HUES64 (cell line): Measurements from ENCODE around the gene FANCD2OS.
"Not testable (repeated sequence)": the region's sequence is repeated elsewhere in the genome, so short reads cannot be mapped to it uniquely, and the experiment has no call there.

Experiments used
- H3K27ac ChIP-seq: 2 replicates; pipeline ENCODE4 v1.7.0; 2013; ENCODE audit warnings: low read depth, low read length, inconsistent platforms
- H3K27me3 ChIP-seq: 2 replicates; pipeline ENCODE4 v1.6.1; 2013; ENCODE audit warnings: mild to moderate bottlenecking, low read length; ENCODE audit not compliant: insufficient read depth
- H3K36me3 ChIP-seq: 2 replicates; pipeline ENCODE4 v1.6.1; 2013; ENCODE audit warnings: mild to moderate bottlenecking, low read length; ENCODE audit not compliant: insufficient read depth
- H3K4me1 ChIP-seq: 2 replicates; pipeline ENCODE4 v1.6.1; 2013; ENCODE audit warnings: mild to moderate bottlenecking, low read length, moderate library complexity; ENCODE audit not compliant: insufficient read depth
- H3K4me3 ChIP-seq: 2 replicates; pipeline ENCODE4 v1.5.1; 2013; ENCODE audit warnings: mild to moderate bottlenecking, low read length, moderate library complexity
- H3K9ac ChIP-seq: 2 replicates; pipeline ENCODE4 v1.6.1; 2013; ENCODE audit warnings: mild to moderate bottlenecking, low read depth, low read length
- H3K9me3 ChIP-seq: 2 replicates; pipeline ENCODE4 v1.6.1; 2013; ENCODE audit warnings: low read depth, low read length; ENCODE audit not compliant: insufficient read depth
- WGBS: fragments of 150-250, 120-280 bp; methylation state at CpG from one replicate; pipeline ENCODE4 v1.1.7; 2013; ENCODE audit warnings: missing lambda C conversion rate; 5-methylcytosine and 5-hydroxymethylcytosine counted together

Gene FANCD2OS

DNA sequence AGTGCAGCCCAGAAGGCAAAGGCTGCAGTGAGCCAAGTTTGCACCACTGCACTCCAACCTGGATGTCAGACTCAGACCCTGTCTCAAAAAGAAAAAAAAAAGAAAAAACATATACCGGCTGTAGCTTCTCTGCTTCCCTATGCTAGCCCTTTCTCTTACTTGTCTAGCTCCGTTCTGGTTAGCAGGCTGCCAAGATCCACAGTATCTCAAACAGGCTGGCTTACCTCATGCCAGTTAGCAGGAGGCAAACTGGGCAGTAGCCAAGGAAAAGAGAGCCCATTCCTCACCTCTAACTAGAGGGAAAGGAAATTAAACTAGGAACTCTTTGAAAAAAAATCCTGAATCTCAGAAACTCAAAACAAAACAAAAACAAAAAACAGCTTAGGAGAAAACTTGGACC is 16.7 kb downstream of the FANCD2OS start:
- not testable (repeated sequence) for H3K9me3 ChIP-seq, H3K9ac ChIP-seq, H3K27ac ChIP-seq, H3K4me1 ChIP-seq, H3K27me3 ChIP-seq, H3K4me3 ChIP-seq
- no CpG with 5 or more reads among the region's 2 CpGs for WGBS
- H3K36me3 ChIP-seq = peaks cover 90% of the 10 kb centered on the region

DNA sequence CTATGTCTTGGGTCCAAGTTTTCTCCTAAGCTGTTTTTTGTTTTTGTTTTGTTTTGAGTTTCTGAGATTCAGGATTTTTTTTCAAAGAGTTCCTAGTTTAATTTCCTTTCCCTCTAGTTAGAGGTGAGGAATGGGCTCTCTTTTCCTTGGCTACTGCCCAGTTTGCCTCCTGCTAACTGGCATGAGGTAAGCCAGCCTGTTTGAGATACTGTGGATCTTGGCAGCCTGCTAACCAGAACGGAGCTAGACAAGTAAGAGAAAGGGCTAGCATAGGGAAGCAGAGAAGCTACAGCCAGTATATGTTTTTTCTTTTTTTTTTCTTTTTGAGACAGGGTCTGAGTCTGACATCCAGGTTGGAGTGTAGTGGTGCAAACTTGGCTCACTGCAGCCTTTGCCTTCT is 17.3 kb downstream of the FANCD2OS start:
- H3K4me1 ChIP-seq, H3K27ac ChIP-seq, H3K9me3 ChIP-seq, H3K27me3 ChIP-seq, H3K4me3 ChIP-seq, H3K9ac ChIP-seq: not testable (repeated sequence)
- WGBS = no CpG with 5 or more reads among the region's 1 CpG
- peaks cover 90% of the 10 kb centered on the region for H3K36me3 ChIP-seq

DNA sequence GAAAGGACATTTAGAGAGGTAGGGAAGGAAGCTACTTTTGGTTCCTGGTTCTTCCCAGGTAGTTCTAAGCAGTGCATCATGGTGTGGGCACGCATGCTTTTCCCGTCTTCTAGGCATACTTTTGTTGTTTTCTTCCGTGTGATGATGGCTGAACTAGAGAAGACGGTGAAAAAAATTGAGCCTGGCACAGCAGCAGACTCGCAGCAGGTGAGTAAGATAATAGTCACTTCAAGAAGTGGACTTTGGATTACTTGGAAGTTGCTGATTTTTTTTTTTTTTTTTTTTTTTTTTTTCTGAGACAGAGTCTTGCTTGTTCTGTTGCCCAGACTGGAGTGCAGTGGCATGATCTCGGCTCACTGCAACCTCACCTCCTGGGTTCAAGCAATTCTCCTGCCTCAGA is 17.9 kb downstream of the FANCD2OS start:
- H3K27me3 ChIP-seq = no peaks in the 10 kb centered on the region
- H3K9ac ChIP-seq = no peak overlapping the region
- no peak overlapping the region for H3K27ac ChIP-seq
- no peak overlapping the region for H3K4me3 ChIP-seq
- no peaks in the 10 kb centered on the region for H3K4me1 ChIP-seq
- H3K9me3 ChIP-seq = no peaks in the 10 kb centered on the region
- peaks cover 87% of the 10 kb centered on the region for H3K36me3 ChIP-seq
- WGBS = 97% methylated on average over 6 of the region's 6 CpGs

DNA sequence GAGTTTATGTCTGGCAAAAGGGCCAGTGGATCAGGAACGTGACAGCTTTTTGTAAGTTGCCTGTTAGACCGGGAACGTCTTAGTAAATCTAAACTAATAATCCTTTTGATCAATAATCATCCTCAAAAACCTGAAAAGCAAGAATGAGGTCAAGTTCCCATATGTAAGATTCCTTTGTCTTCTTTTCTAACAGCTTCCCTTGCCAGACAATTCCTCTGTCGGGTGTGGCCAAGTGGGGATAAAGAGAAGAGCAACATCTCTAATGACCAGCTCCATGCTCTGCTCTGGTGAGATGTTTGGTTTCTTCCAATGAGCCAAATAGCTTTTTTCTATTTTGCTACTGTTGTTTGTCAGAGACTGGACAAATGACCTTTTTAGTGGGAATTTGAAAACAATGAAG is 19.8 kb downstream of the FANCD2OS start:
- Histone ChIP-seq H3K27me3 (no peaks in the 10 kb centered on the region), H3K27ac (no peak overlapping the region), H3K4me3 (no peak overlapping the region), H3K36me3 (peaks cover 86% of the 10 kb centered on the region), H3K9ac (no peak overlapping the region), H3K4me1 (no peaks in the 10 kb centered on the region), H3K9me3 (no peaks in the 10 kb centered on the region)
- 98% methylated on average over 4 of the region's 4 CpGs for WGBS

DNA sequence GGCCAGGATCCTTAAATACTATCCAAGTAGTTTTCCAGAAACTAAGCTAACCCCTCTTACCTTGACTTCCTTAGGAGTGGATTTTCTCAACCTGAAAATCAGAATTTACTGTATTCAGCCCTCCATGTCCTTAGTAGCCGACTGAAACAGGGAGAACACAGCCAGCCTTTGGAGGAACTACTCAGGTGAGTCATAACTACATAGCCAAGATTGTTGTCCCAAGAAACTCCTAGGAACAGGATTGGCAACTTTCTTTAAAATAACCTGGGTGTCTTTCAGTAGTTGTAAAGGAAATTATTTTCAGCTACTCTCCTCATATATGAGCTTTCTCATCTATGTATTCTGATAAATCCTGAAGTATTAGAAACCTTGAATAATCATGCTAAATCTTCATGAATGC is 22.3 kb downstream of the FANCD2OS start:
- no peaks in the 10 kb centered on the region for H3K4me1 ChIP-seq
- H3K36me3 ChIP-seq = peaks cover 92% of the 10 kb centered on the region
- H3K27me3 ChIP-seq = no peaks in the 10 kb centered on the region
- H3K27ac ChIP-seq = no peak overlapping the region
- H3K4me3 ChIP-seq = no peak overlapping the region
- no peaks in the 10 kb centered on the region for H3K9me3 ChIP-seq
- WGBS = 97% methylated on average over 1 of the region's 1 CpG
- no peak overlapping the region for H3K9ac ChIP-seq

DNA sequence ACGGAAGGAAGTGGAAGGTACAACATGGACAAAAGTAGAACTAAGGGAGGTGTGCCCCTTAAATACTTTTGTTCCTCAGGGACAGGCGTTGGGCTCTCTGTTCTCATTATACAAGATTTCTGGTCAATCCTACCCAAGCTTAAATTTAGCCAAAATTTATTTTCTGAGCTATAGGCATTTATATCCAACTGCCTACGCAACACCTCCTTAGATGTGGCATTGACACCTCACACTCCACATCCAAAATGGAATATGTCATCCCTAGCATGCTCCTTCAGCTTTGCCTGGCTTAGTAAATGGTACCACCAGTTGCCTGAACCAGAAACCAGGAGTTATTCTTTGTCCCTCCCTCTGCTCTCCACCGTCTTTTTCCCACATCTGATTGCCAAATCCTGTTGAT is 26.2 kb downstream of the FANCD2OS start:
- Histone ChIP-seq H3K9me3 (no peaks in the 10 kb centered on the region), H3K4me3 (no peak overlapping the region), H3K9ac (no peak overlapping the region), H3K4me1 (no peaks in the 10 kb centered on the region), H3K27ac (no peak overlapping the region), H3K27me3 (no peaks in the 10 kb centered on the region), H3K36me3 (peaks cover 90% of the 10 kb centered on the region)
- whole genome bisulfite sequencing = 91% methylated on average over 4 of the region's 4 CpGs

DNA sequence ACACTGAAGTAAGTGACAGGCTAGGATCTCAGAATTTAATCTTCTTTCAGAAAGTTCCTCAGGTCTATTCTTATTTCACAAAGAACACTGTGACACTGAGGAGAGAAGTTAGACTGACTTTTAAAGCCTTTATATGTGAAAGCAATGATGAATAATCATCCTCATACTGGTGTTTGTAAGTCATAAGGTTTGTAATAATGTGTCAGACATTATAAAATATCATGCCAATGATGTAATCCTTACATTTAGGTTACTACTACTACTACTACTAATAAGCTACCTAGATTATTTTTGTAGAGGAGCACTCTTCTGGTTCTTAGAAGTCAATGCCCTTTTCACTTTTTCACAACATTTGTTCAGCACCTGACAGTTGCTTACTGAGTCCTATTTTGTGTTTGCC is 33.4 kb downstream of the FANCD2OS start:
- no peak overlapping the region for H3K4me3 ChIP-seq
- peaks cover 66% of the 10 kb centered on the region for H3K36me3 ChIP-seq
- no peak overlapping the region for H3K9ac ChIP-seq
- H3K27me3 ChIP-seq = no peaks in the 10 kb centered on the region
- H3K9me3 ChIP-seq = no peaks in the 10 kb centered on the region
- no peaks in the 10 kb centered on the region for H3K4me1 ChIP-seq
- no peak overlapping the region for H3K27ac ChIP-seq

DNA sequence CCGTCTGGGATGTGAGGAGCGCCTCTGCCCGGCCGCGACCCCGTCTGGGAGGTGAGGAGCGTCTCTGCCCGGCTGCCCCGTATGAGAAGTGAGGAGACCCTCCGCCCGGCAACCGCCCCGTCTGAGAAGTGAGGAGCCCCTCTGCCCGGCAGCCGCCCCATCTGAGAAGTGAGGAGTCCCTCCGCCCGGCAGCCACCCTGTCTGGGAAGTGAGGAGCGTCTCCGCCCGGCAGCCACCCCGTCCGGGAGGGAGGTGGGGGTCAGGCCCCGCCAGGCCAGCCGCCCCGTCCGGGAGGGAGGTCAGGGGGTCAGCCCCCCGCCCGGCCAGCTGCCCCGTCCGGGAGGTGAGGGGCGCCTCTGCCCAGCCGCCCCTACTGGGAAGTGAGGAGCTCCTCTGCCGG is 38.0 kb downstream of the FANCD2OS start:
- H3K9ac ChIP-seq, H3K27ac ChIP-seq, H3K4me3 ChIP-seq, H3K4me1 ChIP-seq, H3K27me3 ChIP-seq: not testable (repeated sequence)
- WGBS = 95% methylated on average over 26 of the region's 33 CpGs
- Histone ChIP-seq H3K9me3 (peaks cover 12% of the 10 kb centered on the region; the same call in 1 of the 2 replicates), H3K36me3 (peaks cover 68% of the 10 kb centered on the region)

DNA sequence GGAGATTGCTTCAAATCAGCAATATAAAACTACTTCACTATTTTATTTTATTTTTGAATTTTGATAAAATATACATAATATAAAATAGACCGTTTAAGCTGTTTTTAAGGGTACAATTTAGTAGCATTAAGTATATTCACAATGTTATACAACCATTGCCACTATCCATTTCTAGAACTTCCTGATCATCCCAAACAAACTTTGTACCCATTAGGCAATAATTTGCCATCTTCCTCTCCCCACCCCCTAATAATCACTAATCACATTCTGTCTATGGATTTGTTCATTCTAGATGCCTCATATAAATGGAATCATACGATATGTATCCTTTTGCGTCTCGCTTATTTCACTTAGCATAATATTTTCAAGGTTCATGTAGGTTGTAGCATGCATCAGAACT is 53.0 kb downstream of the FANCD2OS start:
- H3K9ac ChIP-seq = no peak overlapping the region
- H3K36me3 ChIP-seq = peaks cover 67% of the 10 kb centered on the region
- WGBS = 93% methylated on average over 3 of the region's 4 CpGs
- no peaks in the 10 kb centered on the region for H3K9me3 ChIP-seq
- H3K27ac ChIP-seq = no peak overlapping the region
- H3K4me3 ChIP-seq = no peak overlapping the region
- no peaks in the 10 kb centered on the region for H3K27me3 ChIP-seq
- H3K4me1 ChIP-seq = no peaks in the 10 kb centered on the region
